Smooth muscle cell (in vitro differentiated cells): ENCODE results near the gene CRAMP1. TPM values are rescaled to one million over a fixed set of nuclear protein-coding genes. Genes with fewer than 3 reads are reported as not detected.

Experiments
- DNase-seq: peaks from one replicate; lab custom pipeline; 2025; ENCODE audit not compliant: unreplicated experiment; lab: John Stamatoyannopoulos, UW
- H2AFZ ChIP-seq: fragments of 200-600 bp; sonication (generic); 2 replicates; pipeline ENCODE4 v1.6.0; 2016; ENCODE audit warnings: antibody characterized with exemption, low read depth, mild to moderate bottlenecking
- H3F3A ChIP-seq: fragments of 200-600 bp; sonication (generic); 2 replicates; pipeline ENCODE4 v1.6.0; 2017; ENCODE audit warnings: antibody characterized with exemption, low read depth
- H3K27ac ChIP-seq: fragments of 200-600 bp; sonication (generic); 2 replicates; pipeline ENCODE4 v1.5.1; 2016; ENCODE audit warnings: low read depth, mild to moderate bottlenecking
- H3K27me3 ChIP-seq: fragments of 200-600 bp; sonication (generic); 2 replicates; pipeline ENCODE4 v1.6.1; 2016; ENCODE audit warnings: low read depth, mild to moderate bottlenecking
- H3K36me3 ChIP-seq: fragments of 200-600 bp; sonication (generic); 2 replicates; pipeline ENCODE4 v1.5.1; 2016; ENCODE audit warnings: low read depth
- H3K4me1 ChIP-seq: fragments of 200-600 bp; sonication (generic); 2 replicates; pipeline ENCODE4 v1.5.1; 2016; ENCODE audit warnings: low read depth
- H3K4me2 ChIP-seq: fragments of 200-600 bp; sonication (generic); 2 replicates; pipeline ENCODE4 v1.6.0; 2016; ENCODE audit warnings: mild to moderate bottlenecking
- H3K4me3 ChIP-seq: fragments of 200-600 bp; sonication (generic); 2 replicates; pipeline ENCODE4 v1.5.1; 2016; ENCODE audit warnings: mild to moderate bottlenecking
- H3K79me2 ChIP-seq: fragments of 200-600 bp; sonication (generic); 2 replicates; pipeline ENCODE4 v1.6.0; 2016; ENCODE audit warnings: low read depth, mild to moderate bottlenecking
- H3K9ac ChIP-seq: fragments of 200-600 bp; sonication (generic); 2 replicates; pipeline ENCODE4 v1.6.0; 2016; ENCODE audit warnings: low read depth
- H3K9me3 ChIP-seq: fragments of 200-600 bp; sonication (generic); replicated peaks from 2 replicates; pipeline ENCODE4 v1.5.1; 2016; ENCODE audit warnings: low read depth
- H4K20me1 ChIP-seq: fragments of 200-600 bp; sonication (generic); 2 replicates; pipeline ENCODE4 v1.6.0; 2016; ENCODE audit warnings: low read depth
- WGBS: methylation state at CpG from one replicate; pipeline ENCODE4 v1.1.7; 2016; ENCODE audit warnings: low lambda C conversion rate; 5-methylcytosine and 5-hydroxymethylcytosine counted together
- polyA plus RNA-seq: library from polyadenylated mRNA; unstranded; fragments of >200 nt; fragmentation: Nextera tagmentation; extraction: Ambion mirVana; gene quantifications from 2 replicates; pipeline ENCODE4 v1.2.1, GENCODE V29; 2016
- total RNA-seq: library from RNA; depleted of rRNA; stranded (reverse); fragments of >200 nt; gene quantifications from 2 replicates; pipeline ENCODE4 v1.2.3, GENCODE V29; 2014
- TF ChIP-seq, protein P1 (sequence below): fragments of 200-600 bp; sonication (generic); IDR thresholded peaks from 2 replicates; pipeline ENCODE4 v1.5.1; 2017; ENCODE audit warnings: borderline replicate concordance, mild to moderate bottlenecking, antibody characterized with exemption; ENCODE audit not compliant: insufficient read depth, poor library complexity, severe bottlenecking

The CRAMP1 gene
- total and polyA plus RNA-seq, 2 experiments from 2014 or later: 7.9 to 16.5 TPM

DNA sequence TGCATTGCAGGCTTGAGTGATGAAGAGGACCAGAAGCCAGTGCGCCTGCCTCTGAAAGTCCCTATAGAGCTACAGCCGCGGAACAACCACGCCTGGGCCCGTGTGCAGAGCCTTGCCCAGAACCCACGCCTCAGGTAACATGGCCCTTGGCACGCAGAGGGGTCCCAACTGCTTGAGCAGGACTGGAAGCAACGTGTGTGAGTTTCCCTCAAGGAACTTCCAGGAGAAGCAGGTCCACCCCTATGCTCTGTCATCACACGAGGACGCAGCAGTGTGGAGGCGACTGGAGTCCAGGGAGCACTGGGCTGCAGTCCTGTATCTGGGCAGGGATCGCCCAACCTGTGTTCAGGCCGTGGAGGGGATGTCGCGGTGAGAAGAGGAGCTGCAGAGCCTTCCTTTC, 40.9 kb downstream of the CRAMP1 start:
- Histone ChIP-seq H3K36me3 (peaks cover 7% of the 10 kb centered on the region), H3K9ac (no peak overlapping the region), H3F3A (no peaks in the 10 kb centered on the region), H3K9me3 (no peaks in the 10 kb centered on the region), H2AFZ (no peak overlapping the region), H3K4me1 (no peaks in the 10 kb centered on the region), H3K4me3 (no peak overlapping the region), H4K20me1 (peaks cover 35% of the 10 kb centered on the region), H3K27me3 (no peaks in the 10 kb centered on the region), H3K79me2 (peaks cover 16% of the 10 kb centered on the region), H3K4me2 (no peak overlapping the region), H3K27ac (no peak overlapping the region)
- WGBS: 99% methylated on average over 15 of the region's 15 CpGs
- TF ChIP-seq, protein P1, sequence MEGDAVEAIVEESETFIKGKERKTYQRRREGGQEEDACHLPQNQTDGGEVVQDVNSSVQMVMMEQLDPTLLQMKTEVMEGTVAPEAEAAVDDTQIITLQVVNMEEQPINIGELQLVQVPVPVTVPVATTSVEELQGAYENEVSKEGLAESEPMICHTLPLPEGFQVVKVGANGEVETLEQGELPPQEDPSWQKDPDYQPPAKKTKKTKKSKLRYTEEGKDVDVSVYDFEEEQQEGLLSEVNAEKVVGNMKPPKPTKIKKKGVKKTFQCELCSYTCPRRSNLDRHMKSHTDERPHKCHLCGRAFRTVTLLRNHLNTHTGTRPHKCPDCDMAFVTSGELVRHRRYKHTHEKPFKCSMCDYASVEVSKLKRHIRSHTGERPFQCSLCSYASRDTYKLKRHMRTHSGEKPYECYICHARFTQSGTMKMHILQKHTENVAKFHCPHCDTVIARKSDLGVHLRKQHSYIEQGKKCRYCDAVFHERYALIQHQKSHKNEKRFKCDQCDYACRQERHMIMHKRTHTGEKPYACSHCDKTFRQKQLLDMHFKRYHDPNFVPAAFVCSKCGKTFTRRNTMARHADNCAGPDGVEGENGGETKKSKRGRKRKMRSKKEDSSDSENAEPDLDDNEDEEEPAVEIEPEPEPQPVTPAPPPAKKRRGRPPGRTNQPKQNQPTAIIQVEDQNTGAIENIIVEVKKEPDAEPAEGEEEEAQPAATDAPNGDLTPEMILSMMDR: no peak
- DNase-seq: no peak

DNA sequence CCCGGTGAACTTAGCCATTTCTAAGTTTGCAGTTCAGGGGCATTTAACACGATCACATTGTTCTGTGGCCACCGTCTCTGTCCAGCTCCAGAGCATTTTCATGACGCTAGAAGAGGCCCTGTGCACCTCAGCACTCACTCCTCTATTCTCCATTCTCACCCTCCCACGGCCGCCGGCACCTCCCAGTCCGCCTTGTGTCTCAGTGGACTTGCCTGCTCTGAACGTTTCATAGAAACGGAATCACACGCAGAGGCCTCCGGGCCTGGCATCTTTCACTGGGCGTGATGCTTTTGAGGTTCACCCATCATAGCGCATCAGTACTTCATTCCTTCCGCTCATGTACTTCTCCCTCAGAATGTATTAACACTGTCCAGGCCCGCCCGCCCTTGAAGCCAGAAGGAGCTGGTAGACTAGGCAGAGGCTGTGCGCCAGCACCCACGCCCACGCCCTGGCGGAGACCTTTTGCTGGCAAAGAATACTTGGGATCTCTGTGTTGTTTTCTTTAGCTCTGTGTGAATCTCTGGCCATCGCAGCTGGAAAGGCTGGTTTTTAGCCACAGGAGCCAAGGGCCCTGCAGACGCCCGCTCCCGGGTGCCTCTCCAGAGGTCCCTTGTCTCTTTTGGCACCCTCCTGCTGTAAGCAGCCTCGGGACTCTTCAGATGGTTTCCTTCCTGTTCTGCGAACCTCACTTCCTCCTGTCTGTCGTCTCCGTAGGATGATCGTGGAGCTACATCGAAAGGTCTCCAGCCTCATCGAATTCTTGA, 42.5 kb downstream of the CRAMP1 start:
- 97% methylated on average over 32 of the region's 32 CpGs for WGBS
- Histone ChIP-seq H4K20me1 (peaks cover 26% of the 10 kb centered on the region), H2AFZ (no peak overlapping the region), H3F3A (no peaks in the 10 kb centered on the region), H3K4me1 (no peaks in the 10 kb centered on the region), H3K9ac (no peak overlapping the region), H3K9me3 (no peaks in the 10 kb centered on the region), H3K4me2 (no peak overlapping the region), H3K27me3 (no peaks in the 10 kb centered on the region), H3K36me3 (peaks cover 7% of the 10 kb centered on the region), H3K4me3 (no peak overlapping the region), H3K79me2 (peaks cover 10% of the 10 kb centered on the region), H3K27ac (no peak overlapping the region)
- DNase-seq: no peak
- TF ChIP-seq, protein P1: no peak

DNA sequence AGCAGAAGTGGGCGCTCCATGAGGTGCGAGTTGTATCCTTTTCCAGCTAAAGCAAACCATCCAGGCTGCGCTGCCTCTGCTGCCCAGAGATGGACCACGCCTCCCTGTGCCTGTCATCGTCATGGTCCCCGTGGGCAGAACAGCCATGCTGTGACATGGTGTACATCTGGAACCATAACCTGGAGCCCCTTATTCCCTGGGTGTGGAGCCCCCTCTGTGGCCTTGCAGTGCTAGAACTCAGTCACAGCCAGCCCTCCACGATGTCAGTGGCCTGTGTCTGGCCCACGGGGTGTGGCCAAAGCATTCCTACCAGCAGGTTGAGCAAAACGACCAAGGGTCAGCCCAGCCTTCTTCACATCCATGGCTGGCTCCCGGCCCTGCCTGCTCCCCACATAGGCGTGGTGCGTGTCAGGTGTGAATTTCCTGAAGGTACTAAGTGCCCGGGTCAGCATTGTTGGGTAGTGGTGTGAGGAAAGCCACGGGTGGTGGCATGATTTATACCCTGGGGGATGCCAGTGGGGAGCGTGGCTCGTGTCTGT, 43.2 kb downstream of the CRAMP1 start:
- Histone ChIP-seq H3K27me3 (no peaks in the 10 kb centered on the region), H3K36me3 (peaks cover 7% of the 10 kb centered on the region), H3K9ac (no peak overlapping the region), H3K4me1 (no peaks in the 10 kb centered on the region), H3K4me2 (no peak overlapping the region), H2AFZ (no peak overlapping the region), H3K4me3 (no peak overlapping the region), H4K20me1 (peaks cover 20% of the 10 kb centered on the region), H3K79me2 (peaks cover 3% of the 10 kb centered on the region), H3K9me3 (no peaks in the 10 kb centered on the region), H3K27ac (no peak overlapping the region), H3F3A (no peaks in the 10 kb centered on the region)
- DNase-seq: no peak
- TF ChIP-seq, protein P1: no peak
- 95% methylated on average over 16 of the region's 16 CpGs for WGBS
